Lung (tissue), 12 donors: ENCODE data around the gene LSM14A. TPM values are rescaled to one million over a fixed set of nuclear protein-coding genes. Genes with fewer than 3 reads are reported as not detected.
"Not testable (repeated sequence)": the region's sequence is repeated elsewhere in the genome, so short reads cannot be mapped to it uniquely, and the experiment has no call there.

ENCODE experiments used
- ATAC-seq: fragments of 200-7000 bp; cut with Tn5 transposase; one replicate; pipeline ENCODE4 v1.9.1; 2020; ENCODE audit warnings: moderate number of reproducible peaks; ENCODE audit not compliant: insufficient read depth, low FRiP score
- DNase-seq, 3 donors: peaks; one replicate each; pipeline ENCODE4 v3.0.0-alpha.2; 2013 to 2017
- H3K27ac ChIP-seq, 2 donors: one replicate each; pipeline ENCODE4 v1.5.1; 2013; ENCODE audit warnings: mild to moderate bottlenecking in 2 of 2, moderate library complexity in 2 of 2, control low read depth in 1 of 2, inconsistent platforms in 1 of 2, low read depth in 1 of 2, low read length in 1 of 2
- H3K27me3 ChIP-seq, 3 donors: one replicate each; pipeline ENCODE4 v1.5.1; 2013; ENCODE audit warnings: low read length in 2 of 3; ENCODE audit not compliant: control insufficient read depth in 3 of 3, insufficient read depth in 3 of 3
- H3K36me3 ChIP-seq, 4 donors: one replicate each; pipeline ENCODE4 v1.5.1; 2013; ENCODE audit warnings: low read length in 4 of 4, mild to moderate bottlenecking in 1 of 4, moderate library complexity in 1 of 4; ENCODE audit not compliant: control insufficient read depth in 4 of 4, insufficient read depth in 4 of 4
- H3K4me1 ChIP-seq, 5 donors: one replicate each; pipeline ENCODE4 v1.5.1; 2013; ENCODE audit warnings: low read length in 5 of 5, mild to moderate bottlenecking in 2 of 5, moderate library complexity in 1 of 5; ENCODE audit not compliant: control insufficient read depth in 5 of 5, insufficient read depth in 5 of 5
- H3K4me3 ChIP-seq: one replicate; pipeline ENCODE4 v1.5.1; 2013; ENCODE audit warnings: mild to moderate bottlenecking, control low read depth, moderate library complexity
- H3K9ac ChIP-seq, 2 donors: one replicate each; pipeline ENCODE4 v1.5.1; 2013; ENCODE audit warnings: low read length in 2 of 2, control low read depth in 1 of 2; ENCODE audit not compliant: insufficient read depth in 1 of 2
- H3K9me3 ChIP-seq, 4 donors: one replicate each; pipeline ENCODE4 v1.5.1; 2013; ENCODE audit warnings: low read length in 3 of 4, mild to moderate bottlenecking in 1 of 4, moderate library complexity in 1 of 4; ENCODE audit not compliant: control insufficient read depth in 4 of 4, insufficient read depth in 3 of 4
- CTCF ChIP-seq: IDR thresholded peaks from 2 replicates; pipeline ENCODE4 v1.5.1; 2012; ENCODE audit warnings: mild to moderate bottlenecking; ENCODE audit errors: control extremely low read depth, extremely low read depth
- WGBS, 2 donors: extraction: QIAGEN DNeasy Blood & Tissue Kit; methylation state at CpG; one replicate each; pipeline ENCODE4 v1.1.7; 2013; 5-methylcytosine and 5-hydroxymethylcytosine counted together
- polyA plus RNA-seq, 2 donors: library from polyadenylated mRNA; stranded (reverse); fragments of 200-250 nt; gene quantifications; one replicate each; pipeline ENCODE4 v1.2.1, GENCODE V29; 2013
- total RNA-seq, 2 donors: library from RNA; depleted of rRNA in 1 of 2; stranded (reverse); fragments of >200 nt in 1 of 2; gene quantifications; one replicate each; pipeline ENCODE4 v1.2.1, GENCODE V29; 2014 to 2021
- donor health status: control.
- donor health status: control.
- donor health status: Bipolar disorder and iron deficiency.
- donor health status: healthy.
- donor health status: DM: yes; HTN: yes; CAD: no.

LSM14A gene
- total and polyA plus RNA-seq, 4 donors = 52.9 to 153 (median 83.5) TPM

- WGBS, 2 donors = 90 to 93% methylated on average over 5 of the region's 5 CpGs
- H3K36me3 ChIP-seq = no peaks in the 10 kb centered on the region
- H3K4me1 ChIP-seq = no peaks in the 10 kb centered on the region
- TF ChIP-seq CTCF = no peak
- no peaks in the 10 kb centered on the region for H3K27me3 ChIP-seq
- no peak overlapping the region for H3K9ac ChIP-seq
- H3K9me3 ChIP-seq = no peaks in the 10 kb centered on the region
- H3K27ac ChIP-seq = no peak overlapping the region
- ATAC-seq (no peak), DNase-seq (no peak)
- H3K4me3 ChIP-seq = no peak overlapping the region
These were observed 16.6 kb upstream of the LSM14A start for GRCh38 chr19:34155686-34156085.

GRCh38 chr19:34158966-34159365, 13.3 kb upstream of the LSM14A start:
- not testable (repeated sequence) for H3K4me1 ChIP-seq, H3K9me3 ChIP-seq, H3K27me3 ChIP-seq, H3K27ac ChIP-seq, H3K9ac ChIP-seq, H3K36me3 ChIP-seq, ATAC-seq, H3K4me3 ChIP-seq, DNase-seq
- WGBS, 2 donors = 77 to 88% methylated on average over 7 of the region's 7 CpGs

- not testable (repeated sequence) for DNase-seq, ATAC-seq, H3K4me1 ChIP-seq, H3K9ac ChIP-seq, H3K4me3 ChIP-seq, H3K27me3 ChIP-seq, H3K9me3 ChIP-seq, H3K27ac ChIP-seq, H3K36me3 ChIP-seq
- WGBS, 2 donors = 88 to 92% methylated on average over 5 of the region's 5 CpGs
These were observed 12.8 kb upstream of the LSM14A start for GRCh38 chr19:34159541-34159940.

- not testable (repeated sequence) for DNase-seq, ATAC-seq
- 64 to 69% methylated on average over 2 of the region's 2 CpGs for WGBS, 2 donors
These were observed 10.4 kb upstream of the LSM14A start for GRCh38 chr19:34161902-34162301.

GRCh38 chr19:34165295-34165738, 7.0 kb upstream of the LSM14A start:
- H3K9me3 ChIP-seq = peaks cover 0 to 1% (median 0%) of the 10 kb centered on the region in 4 donors
- WGBS, 2 donors = 42 to 64% methylated on average over 8 of the region's 8 CpGs
- no peaks in the 10 kb centered on the region for H3K36me3 ChIP-seq
- DNase-seq (no peak), ATAC-seq (no peak)
- H3K27me3 ChIP-seq = no peaks in the 10 kb centered on the region
- no peak for TF ChIP-seq CTCF
- no peak overlapping the region for H3K4me3 ChIP-seq
- H3K9ac ChIP-seq = no peak overlapping the region
- no peak overlapping the region for H3K27ac ChIP-seq
- peaks cover 0 to under 1% (median 0%) of the 10 kb centered on the region in 5 donors for H3K4me1 ChIP-seq

More at GRCh38 chr19:34161902-34162301, 10.4 kb upstream of the LSM14A start:
- not testable (repeated sequence) for H3K36me3 ChIP-seq, H3K27ac ChIP-seq, H3K4me1 ChIP-seq, H3K4me3 ChIP-seq, H3K27me3 ChIP-seq, H3K9me3 ChIP-seq, H3K9ac ChIP-seq

- H3K36me3 ChIP-seq, H3K27me3 ChIP-seq, DNase-seq, H3K9me3 ChIP-seq, H3K27ac ChIP-seq, H3K9ac ChIP-seq, ATAC-seq, H3K4me3 ChIP-seq: not testable (repeated sequence)
- H3K4me1 ChIP-seq = peaks cover 2 to 16% (median 8%) of the 10 kb centered on the region in 5 donors
- 96 to 98% methylated on average over 12 of the region's 12 CpGs for WGBS, 2 donors
These were observed 2.7 kb upstream of the LSM14A start for GRCh38 chr19:34169475-34170199.
